Stimulated activated naive CD8-positive, alpha-beta T cell treated with anti-CD3 and anti-CD28 coated beads, Interleukin-15, Interleukin-2, amounts not matched to agents 100 ng/mL and 50 ng/mL, for 24 hours (primary cell): ENCODE measurements around the gene IRF2BP1.

Experiments used
- H3K27ac Mint-ChIP-seq: one replicate; pipeline ENCODE4 v1.8.0; 2021; ENCODE audit warnings: mild to moderate bottlenecking, mixed read lengths
- H3K27me3 Mint-ChIP-seq: one replicate; pipeline ENCODE4 v1.8.0; 2021; ENCODE audit warnings: mixed read lengths
- H3K36me3 Mint-ChIP-seq: one replicate; pipeline ENCODE4 v1.8.0; 2021; ENCODE audit warnings: low read depth, mixed read lengths
- H3K4me1 Mint-ChIP-seq: one replicate; pipeline ENCODE4 v1.8.0; 2021; ENCODE audit warnings: low read depth, mixed read lengths
- H3K4me3 Mint-ChIP-seq: one replicate; pipeline ENCODE4 v1.8.0; 2021; ENCODE audit warnings: mild to moderate bottlenecking, mixed read lengths
- H3K9me3 Mint-ChIP-seq: one replicate; pipeline ENCODE4 v1.8.0; 2021; ENCODE audit warnings: mixed read lengths

Gene IRF2BP1

DNA sequence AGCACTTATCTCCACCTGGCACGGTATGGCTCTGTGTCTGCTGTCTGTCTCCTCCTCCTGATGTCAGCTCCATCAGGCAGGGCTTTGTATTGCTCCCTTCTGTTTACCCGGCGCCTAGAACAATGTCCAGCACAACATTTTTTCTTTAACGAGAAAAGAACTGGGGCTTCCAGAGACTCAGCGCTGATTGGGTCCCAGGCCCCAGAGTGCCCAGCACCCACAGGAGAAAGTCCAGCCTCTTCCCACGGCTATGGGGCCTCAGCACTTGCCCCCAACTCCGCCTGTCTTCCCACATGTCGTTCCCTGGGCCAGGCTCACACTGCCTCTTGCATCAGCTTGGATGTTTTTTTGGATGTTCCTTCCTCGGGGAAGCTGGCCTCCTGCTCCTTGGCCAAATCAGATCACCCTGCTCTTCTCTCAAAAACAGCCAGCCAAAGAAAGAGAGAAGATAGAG is 9.6 kb upstream of the IRF2BP1 start:
- Mint-ChIP-seq H3K9me3 (no peaks in the 10 kb centered on the region), H3K27ac (no peak overlapping the region), H3K36me3 (peaks cover 18% of the 10 kb centered on the region), H3K27me3 (no peaks in the 10 kb centered on the region), H3K4me1 (peaks cover under 1% of the 10 kb centered on the region), H3K4me3 (no peak overlapping the region)

DNA sequence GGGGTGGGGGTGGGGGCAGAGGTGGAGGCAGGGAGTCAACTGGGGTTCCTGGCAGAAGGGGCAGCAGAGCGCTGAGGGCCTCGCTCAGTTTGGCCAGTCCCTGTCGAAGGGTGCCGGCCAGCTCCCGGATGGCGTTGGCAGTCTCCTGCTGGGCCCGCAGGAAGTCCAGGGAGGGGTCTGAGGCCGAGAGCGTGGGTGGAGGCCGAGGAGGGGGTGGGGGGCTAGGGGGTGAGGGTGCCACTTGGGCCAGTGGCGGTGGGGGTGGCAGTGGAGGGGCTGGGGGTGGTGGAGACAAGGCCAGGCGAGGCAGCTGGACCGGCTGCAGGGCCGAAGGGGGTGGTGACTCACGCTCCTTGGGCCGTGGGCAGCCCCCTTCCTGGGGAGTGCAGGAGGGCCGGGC is 4.9 kb upstream of the IRF2BP1 start:
- Mint-ChIP-seq H3K4me3 (no peak overlapping the region), H3K4me1 (peaks cover 8% of the 10 kb centered on the region), H3K27ac (no peak overlapping the region), H3K9me3 (no peaks in the 10 kb centered on the region), H3K36me3 (peaks cover 7% of the 10 kb centered on the region), H3K27me3 (no peaks in the 10 kb centered on the region)

GRCh38 chr19:45889210-45889885 is 3.4 kb upstream of the IRF2BP1 start:
- H3K27me3 Mint-ChIP-seq: no peaks in the 10 kb centered on the region
- peaks cover 13% of the 10 kb centered on the region for H3K4me1 Mint-ChIP-seq
- H3K27ac Mint-ChIP-seq: peak overlapping the region; percentile 55
- no peaks in the 10 kb centered on the region for H3K36me3 Mint-ChIP-seq
- no peak overlapping the region for H3K4me3 Mint-ChIP-seq
- no peaks in the 10 kb centered on the region for H3K9me3 Mint-ChIP-seq

GRCh38 chr19:45887200-45887710 is 1.3 kb upstream of the IRF2BP1 start:
- peak overlapping the region; percentile 88 for H3K4me3 Mint-ChIP-seq
- no peaks in the 10 kb centered on the region for H3K36me3 Mint-ChIP-seq
- H3K27me3 Mint-ChIP-seq: no peaks in the 10 kb centered on the region
- no peaks in the 10 kb centered on the region for H3K9me3 Mint-ChIP-seq
- peak overlapping the region; percentile 92 for H3K27ac Mint-ChIP-seq
- H3K4me1 Mint-ChIP-seq: peaks cover 25% of the 10 kb centered on the region

- Mint-ChIP-seq H3K4me3 (peak overlapping the region; percentile 88), H3K9me3 (no peaks in the 10 kb centered on the region)
Observed at GRCh38 chr19:45886427-45887199, 672 bp upstream of the IRF2BP1 start.

DNA sequence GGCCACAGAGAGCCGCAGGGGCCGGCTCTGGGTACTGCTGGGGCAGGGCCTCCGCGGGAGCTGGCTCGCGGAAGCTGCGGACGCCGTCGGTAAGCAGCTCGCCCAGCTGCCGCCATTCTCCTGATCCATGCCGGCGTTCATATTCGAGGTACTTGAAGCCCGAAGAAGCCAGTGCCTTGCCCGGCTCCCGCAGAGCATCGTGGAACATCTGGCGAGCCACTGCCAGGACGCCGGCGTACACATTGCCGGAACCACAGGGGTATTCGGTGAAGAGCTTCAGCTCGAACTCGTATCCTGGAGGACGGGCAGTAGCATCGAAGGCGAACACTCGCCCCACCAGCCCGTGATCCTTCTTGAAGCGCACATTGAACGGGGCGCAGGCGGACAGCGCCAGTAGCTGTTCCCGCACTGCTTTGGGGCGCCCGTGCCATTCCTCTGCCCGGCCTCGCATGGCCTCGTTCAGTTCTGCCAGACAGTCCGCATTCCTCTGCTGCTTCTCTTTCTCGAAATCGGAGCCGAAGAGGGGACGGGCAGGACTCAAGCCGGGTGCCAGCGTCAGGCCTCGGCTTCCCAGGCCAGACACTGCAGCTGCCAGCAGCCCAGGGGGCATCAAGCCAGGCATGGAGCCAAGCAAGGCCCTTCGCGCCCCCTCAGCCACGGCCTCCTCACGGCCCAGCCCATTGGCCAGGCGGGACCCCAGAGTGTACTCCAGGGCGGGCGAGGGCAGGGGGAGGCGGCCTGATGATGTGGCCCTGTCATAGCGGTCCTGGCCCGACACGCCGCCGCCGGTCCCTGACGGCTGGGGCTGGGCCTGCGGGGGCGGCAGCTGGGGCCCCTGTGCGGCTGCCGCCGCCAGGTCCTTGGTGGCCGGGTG is 1.0 kb downstream of the IRF2BP1 start:
- Mint-ChIP-seq H3K4me1 (peaks cover 36% of the 10 kb centered on the region), H3K4me3 (peak overlapping the region; percentile 69), H3K36me3 (no peaks in the 10 kb centered on the region), H3K27ac (peak overlapping the region; percentile 36), H3K9me3 (no peaks in the 10 kb centered on the region), H3K27me3 (no peaks in the 10 kb centered on the region)

More at GRCh38 chr19:45886427-45887199, 672 bp upstream of the IRF2BP1 start:
- Mint-ChIP-seq H3K27ac (peak overlapping the region; percentile 92), H3K4me1 (peaks cover 29% of the 10 kb centered on the region), H3K36me3 (no peaks in the 10 kb centered on the region), H3K27me3 (no peaks in the 10 kb centered on the region)

GRCh38 chr19:45883881-45884681 is 1.9 kb downstream of the IRF2BP1 start:
- peak overlapping the region; percentile 81 for H3K4me3 Mint-ChIP-seq
- no peaks in the 10 kb centered on the region for H3K36me3 Mint-ChIP-seq
- no peaks in the 10 kb centered on the region for H3K27me3 Mint-ChIP-seq
- no peaks in the 10 kb centered on the region for H3K9me3 Mint-ChIP-seq
- H3K27ac Mint-ChIP-seq: no peak overlapping the region
- H3K4me1 Mint-ChIP-seq: peaks cover 36% of the 10 kb centered on the region

DNA sequence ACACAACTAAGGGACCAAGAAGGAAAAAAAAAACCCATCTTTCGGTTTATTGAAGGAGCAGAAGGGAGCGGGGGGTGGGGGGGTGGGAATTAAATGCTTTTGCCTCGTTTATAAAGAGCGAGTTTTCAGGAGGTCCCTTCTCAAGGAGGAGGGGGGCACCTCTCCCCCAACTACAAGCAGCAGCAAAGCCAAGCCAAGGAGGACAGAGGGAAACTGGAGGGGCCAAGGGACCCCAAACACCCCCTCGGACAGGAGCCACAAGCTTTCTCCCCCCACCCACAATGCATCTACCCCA is 2.4 kb downstream of the IRF2BP1 start:
- H3K36me3 Mint-ChIP-seq: no peaks in the 10 kb centered on the region
- H3K4me3 Mint-ChIP-seq: peak overlapping the region; percentile 81
- H3K27me3 Mint-ChIP-seq: no peaks in the 10 kb centered on the region
- peaks cover 36% of the 10 kb centered on the region for H3K4me1 Mint-ChIP-seq
- peak overlapping the region; percentile 78 for H3K27ac Mint-ChIP-seq
- H3K9me3 Mint-ChIP-seq: no peaks in the 10 kb centered on the region

DNA sequence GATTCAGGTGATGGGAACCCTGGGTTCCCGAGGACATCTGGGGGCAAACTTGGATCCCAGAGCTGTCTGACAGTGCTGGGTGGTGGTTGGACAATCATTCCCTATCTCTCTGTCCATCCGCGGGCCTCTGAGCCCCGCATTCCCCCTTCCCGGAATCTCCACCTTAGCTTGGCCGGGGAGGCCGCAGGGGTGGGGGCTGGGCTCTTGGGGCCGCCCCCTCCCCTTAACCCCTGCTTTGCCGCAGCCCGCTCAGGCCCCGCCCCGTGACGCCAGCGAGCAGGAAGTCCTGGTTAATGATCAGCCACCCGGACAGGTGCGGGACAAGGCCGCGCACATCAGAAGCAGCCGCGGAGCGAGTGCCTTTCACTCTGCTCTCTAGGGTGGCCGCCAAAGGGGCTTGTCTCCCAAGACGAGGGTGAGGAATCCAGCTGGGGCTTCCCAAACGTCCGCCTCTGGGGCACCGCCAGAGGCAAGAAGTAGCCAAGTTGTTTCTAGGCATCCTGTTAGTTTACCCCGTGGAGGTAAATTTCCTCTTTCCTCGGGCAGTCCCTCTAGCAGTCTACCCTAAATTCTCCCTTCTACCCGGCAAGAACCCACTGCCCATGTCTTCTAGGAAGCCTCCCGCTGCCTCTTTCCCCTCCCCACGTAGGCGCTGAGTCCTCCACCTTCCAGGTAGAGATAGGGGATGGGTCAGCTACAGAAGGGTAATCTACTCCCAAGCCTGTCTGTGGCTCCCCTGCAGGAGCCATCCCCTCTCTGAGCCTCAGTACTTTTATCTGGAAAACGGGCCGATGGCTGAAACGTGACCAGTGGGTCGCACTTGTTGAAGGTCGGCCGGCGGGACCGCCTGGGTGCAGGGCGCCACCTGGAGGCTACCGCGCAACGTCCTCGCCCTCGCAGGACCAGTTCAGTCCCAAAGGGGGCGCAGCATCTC is 3.0 kb downstream of the IRF2BP1 start:
- Mint-ChIP-seq H3K9me3 (no peaks in the 10 kb centered on the region), H3K27ac (peak overlapping the region; percentile 78), H3K4me3 (peak overlapping the region; percentile 81), H3K27me3 (peaks cover 2% of the 10 kb centered on the region), H3K36me3 (no peaks in the 10 kb centered on the region), H3K4me1 (peaks cover 37% of the 10 kb centered on the region)

- Mint-ChIP-seq H3K9me3 (no peaks in the 10 kb centered on the region), H3K36me3 (no peaks in the 10 kb centered on the region), H3K4me1 (peaks cover 41% of the 10 kb centered on the region), H3K27ac (no peak overlapping the region), H3K4me3 (no peak overlapping the region), H3K27me3 (peaks cover 8% of the 10 kb centered on the region)
Observed at GRCh38 chr19:45881909-45882528, 3.9 kb downstream of the IRF2BP1 start.

GRCh38 chr19:45881082-45881908 is 4.6 kb downstream of the IRF2BP1 start:
- H3K4me3 Mint-ChIP-seq: no peak overlapping the region
- H3K27me3 Mint-ChIP-seq: peaks cover 10% of the 10 kb centered on the region
- H3K27ac Mint-ChIP-seq: no peak overlapping the region
- H3K9me3 Mint-ChIP-seq: no peaks in the 10 kb centered on the region
- no peaks in the 10 kb centered on the region for H3K36me3 Mint-ChIP-seq
- H3K4me1 Mint-ChIP-seq: peaks cover 42% of the 10 kb centered on the region

GRCh38 chr19:45879971-45880370 is 6.0 kb downstream of the IRF2BP1 start:
- Mint-ChIP-seq H3K9me3 (no peaks in the 10 kb centered on the region), H3K27me3 (peaks cover 15% of the 10 kb centered on the region), H3K36me3 (no peaks in the 10 kb centered on the region), H3K4me3 (no peak overlapping the region), H3K4me1 (peaks cover 46% of the 10 kb centered on the region), H3K27ac (no peak overlapping the region)
